ENCODE data around the gene PRMT1.
A peak's percentile ranks its signal among the peaks of the same experiment; 100 is the strongest.

The PRMT1 gene

DNA sequence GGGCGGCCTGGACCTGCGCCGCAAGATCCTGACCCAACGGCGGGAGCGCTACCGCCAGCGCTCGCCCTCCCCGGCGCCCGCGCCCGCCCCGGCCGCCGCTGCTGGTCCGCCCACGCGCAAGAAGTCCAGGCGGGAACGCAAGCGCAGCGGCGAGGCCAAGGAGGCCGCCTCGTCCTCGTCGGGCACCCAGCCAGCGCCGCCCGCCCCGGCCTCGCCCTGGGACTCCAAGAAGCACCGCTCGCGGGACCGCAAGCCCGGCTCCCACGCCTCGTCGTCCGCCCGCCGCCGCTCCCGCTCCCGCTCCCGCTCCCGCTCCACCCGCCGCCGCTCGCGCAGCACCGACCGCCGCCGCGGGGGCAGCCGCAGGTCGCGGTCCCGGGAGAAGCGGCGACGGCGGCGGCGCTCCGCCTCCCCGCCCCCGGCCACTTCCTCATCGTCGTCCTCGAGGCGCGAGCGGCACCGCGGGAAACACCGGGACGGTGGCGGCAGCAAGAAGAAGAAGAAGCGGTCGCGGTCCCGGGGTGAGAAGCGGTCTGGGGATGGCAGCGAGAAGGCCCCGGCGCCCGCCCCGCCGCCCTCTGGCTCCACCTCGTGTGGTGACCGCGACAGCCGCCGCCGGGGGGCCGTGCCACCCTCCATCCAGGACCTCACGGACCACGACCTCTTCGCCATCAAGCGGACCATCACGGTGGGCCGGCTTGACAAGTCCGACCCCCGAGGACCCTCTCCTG, 25.1 kb upstream of the PRMT1 start:
- no peak for DNase-seq

DNA sequence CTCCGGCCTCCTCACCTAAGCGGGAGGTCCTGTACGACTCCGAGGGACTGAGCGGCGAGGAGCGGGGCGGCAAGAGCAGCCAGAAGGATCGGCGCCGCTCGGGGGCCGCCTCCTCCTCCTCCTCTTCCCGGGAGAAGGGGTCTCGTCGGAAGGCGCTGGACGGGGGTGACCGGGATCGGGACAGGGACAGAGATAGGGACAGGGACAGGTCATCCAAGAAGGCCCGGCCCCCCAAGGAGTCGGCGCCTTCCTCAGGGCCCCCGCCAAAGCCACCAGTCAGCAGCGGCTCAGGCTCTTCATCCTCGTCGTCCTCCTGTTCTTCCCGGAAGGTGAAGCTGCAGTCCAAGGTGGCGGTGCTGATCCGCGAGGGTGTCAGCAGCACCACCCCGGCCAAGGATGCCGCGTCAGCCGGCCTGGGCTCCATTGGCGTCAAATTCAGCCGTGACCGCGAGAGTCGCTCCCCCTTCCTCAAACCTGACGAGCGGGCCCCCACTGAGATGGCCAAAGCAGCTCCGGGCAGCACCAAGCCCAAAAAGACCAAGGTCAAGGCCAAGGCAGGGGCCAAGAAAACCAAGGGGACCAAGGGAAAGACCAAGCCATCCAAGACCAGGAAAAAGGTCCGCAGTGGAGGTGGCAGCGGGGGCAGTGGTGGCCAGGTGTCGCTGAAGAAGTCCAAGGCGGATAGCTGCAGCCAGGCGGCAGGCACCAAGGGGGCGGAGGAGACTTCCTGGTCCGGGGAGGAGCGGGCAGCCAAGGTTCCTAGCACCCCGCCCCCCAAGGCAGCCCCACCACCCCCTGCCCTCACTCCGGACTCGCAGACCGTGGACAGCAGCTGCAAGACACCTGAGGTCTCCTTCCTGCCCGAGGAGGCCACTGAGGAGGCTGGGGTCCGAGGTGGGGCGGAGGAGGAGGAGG, 24.3 kb upstream of the PRMT1 start:
- no peak for DNase-seq

DNA sequence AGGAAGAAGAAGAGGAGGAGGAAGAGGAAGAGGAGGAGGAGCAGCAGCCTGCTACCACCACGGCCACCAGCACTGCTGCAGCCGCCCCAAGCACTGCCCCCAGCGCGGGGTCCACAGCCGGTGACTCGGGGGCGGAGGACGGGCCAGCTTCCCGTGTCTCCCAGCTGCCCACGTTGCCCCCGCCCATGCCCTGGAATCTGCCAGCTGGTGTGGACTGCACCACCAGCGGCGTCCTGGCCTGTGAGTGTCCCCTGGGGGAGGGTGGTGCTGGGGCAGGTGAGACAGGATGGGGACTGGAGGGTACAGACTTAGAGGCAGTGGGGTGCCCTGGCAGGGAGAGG, 23.6 kb upstream of the PRMT1 start:
- no peak for DNase-seq

DNA sequence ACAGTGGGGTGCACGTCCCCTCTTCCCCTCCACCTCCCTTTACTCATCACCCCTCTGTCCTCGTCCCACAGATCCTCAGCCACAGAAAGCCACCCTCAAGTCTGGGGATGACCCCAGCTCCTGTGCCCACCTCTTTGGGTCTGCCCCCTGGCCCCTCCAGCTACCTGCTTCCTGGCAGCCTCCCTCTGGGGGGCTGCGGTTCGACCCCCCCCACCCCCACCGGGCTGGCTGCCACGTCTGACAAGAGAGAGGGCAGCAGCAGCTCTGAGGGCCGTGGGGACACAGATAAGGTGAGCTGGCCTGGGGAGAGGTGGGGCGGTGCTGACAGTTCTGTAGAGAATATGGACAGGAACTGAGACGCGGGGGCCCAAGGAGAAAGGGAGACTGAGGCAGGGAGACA, 22.5 kb upstream of the PRMT1 start:
- DNase-seq: no peak

DNA sequence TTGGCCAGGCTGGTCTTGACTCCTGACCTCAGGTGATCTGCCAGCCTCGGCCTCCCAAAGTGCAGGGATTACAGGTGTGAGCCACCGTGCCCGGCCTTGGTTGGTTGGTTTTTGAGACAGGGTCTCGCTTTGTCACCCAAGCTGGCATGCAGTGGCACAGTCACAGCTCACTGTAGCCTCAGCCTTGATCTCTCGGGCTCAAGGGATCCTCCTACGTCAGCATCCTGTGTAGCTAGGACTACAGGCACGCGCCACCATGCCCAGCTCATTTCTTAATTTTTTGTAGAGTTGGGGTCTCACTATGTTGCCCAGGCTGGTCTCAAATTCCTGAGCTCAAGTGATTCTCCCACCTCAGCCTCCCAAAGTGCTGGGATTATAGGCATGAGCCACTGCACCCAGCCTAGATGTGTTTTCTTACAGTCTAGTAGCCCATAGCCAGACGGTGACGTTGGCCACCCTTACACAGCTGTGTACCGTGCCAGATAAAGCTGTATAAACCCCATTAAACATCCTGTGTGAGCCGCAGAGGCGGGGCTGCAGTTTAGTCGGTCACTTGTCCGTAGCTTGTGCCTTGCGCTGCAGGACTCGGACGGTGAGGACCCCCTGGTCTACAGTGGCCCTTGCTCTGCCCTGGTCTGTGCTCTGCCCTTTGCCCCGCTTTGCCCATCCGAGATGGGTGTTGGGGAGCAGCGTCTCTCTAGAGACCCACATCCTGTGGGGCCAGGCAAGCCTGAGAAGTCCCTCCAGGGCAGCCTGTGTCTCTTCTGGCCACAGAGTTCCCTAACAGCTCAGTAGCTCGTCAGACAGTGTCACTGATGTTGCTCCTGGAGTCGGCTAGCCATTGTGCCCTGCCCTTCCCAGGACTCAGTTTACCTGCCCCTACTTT, 21.3 kb upstream of the PRMT1 start:
- DNase-seq: no peak

DNA sequence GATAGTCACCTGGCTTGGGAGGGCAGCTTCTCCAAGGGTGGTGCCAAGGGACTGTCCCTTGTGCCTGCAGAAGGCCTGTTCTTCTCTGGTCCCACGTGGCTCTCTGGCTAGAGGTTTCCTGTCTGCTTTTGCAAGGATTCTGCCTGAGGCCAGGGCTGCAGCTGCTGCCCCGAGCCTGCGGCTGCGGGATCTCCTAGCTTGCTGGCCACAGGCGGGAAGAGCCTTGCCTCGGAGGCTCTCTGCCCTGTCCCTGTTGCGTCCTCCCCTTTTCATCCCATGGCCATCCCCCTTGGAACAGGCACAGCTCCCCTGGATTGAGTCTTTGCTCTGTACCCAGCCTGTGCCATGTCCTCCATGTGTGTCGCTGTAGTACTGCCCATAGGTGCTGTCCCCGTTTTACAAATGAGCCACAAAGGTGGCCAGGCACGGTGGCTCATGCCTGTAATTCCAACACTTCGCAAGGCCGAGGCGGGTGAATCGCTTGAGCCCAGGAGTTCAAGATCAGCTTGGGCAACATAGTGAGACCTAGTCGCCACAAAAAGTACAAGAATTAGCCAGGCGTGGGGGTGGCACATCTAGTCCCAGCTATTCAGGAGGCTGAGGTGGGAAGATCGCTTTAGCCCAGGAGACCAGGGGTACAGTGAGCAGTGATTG, 20.5 kb upstream of the PRMT1 start:
- DNase-seq: no peak

DNA sequence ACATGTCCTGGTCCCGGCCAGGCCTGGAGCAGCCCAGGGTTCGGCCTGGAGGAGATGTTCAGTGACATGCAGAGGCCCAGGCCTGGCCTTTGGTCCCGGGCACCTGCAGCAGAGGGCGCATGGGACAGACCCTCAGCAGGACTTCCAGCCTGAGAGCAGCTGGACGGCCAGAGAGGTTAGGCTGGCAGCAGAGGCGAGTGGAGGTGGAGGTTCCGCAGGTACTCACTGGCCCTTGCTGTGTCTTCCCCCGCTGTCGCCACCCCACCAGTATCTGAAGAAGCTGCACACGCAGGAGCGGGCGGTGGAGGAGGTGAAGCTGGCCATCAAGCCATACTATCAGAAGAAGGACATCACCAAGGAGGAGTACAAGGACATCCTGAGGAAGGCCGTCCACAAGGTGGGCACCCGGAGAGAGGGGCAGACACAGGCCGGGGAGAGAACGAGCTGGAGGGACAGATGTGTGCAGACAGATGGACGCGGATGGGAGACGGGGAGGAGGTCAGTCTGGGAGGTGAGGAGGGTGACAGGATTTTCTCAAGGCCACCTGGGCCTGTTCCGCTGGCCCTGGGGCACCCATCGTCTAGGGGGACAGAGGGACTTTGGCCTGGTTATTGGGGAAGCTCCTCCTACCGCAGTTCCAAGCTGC, 19.5 kb upstream of the PRMT1 start:
- DNase-seq: no peak

DNA sequence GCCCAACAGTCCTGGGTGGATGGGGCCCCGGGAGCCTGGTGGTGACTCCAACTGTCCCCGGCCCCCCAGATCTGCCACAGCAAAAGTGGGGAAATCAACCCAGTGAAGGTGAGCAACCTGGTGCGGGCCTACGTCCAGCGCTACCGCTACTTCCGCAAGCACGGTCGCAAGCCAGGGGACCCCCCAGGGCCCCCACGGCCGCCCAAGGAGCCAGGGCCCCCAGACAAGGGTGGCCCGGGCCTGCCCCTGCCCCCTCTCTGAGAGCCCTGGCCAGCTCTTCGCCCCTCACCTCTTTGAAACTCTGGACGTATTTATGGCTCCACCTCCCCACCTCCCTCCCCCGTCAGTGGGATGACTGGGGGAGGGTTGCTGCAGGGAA, 18.9 kb upstream of the PRMT1 start:
- no peak for DNase-seq

DNA sequence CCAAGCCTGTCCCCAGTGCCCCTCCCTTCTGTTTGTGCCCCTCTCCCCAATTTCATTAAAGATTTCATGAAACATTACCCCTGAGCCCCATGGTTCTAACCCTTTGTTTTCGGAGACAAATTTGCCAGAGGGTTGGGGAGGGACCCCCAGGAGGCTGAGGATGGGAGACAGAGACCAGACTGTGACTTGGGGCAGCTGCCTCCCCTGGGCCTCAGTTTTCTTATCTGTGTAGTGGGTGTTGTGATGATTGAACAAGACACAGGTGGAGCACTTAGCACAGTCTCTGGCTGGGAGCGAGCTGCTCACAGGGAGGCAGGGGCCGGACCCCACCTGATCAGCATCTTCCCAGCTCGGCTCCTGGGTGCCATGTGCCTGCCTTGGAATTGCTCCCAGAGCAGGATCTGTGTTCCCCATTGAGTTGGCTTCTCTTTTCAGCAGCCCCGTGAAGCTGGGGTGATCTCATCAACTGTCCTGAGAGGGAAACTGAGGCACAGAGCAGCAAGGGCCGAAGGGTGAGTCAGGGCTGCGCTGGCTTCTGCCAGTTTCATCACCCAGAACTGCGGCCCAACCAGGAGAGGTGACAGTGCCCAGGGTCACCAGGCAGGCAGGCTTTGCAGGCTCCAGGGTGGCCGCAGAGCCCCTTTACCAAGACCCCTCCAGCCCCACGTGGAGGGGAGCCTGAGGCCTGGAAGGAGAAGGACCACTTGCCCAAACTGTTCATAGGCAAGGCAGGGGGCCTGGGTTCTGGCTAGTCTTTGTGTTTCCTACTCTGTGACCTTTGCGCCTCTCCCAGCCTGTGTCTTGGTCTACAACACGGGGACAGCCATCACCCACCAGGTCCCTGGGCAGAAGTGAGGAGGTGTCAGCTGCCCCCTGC, 18.3 kb upstream of the PRMT1 start:
- DNase-seq: no peak

DNA sequence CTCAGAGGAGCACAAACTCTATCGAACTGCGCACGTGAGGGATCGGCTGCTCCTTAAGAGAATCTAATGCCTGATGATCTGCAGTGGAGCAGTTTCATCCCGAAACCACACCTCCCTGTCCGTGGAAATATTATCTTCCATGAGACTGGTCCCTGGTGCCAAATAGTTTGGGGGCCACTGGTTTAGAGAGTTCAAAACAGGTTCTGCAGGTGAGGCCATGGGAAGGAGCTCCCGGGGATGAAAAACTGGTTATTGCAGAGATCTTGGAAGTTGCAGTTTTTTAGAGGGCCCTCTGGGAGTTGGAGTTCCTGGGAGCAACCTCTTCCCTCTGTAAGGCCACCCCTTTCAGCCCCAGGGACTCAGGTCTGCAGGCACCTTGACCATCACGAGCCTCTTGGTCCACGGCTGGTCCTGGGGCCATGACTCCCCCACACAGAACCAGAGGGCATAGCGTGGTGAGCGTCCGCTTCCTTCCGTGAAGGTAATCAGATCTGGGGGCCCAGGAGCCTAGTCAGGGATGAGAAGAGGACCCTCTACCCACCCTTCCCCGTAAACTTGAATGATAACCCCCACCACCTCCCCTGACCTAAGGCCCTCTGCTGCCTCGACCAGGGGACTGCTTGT, 16.6 kb upstream of the PRMT1 start:
- no peak for DNase-seq

DNA sequence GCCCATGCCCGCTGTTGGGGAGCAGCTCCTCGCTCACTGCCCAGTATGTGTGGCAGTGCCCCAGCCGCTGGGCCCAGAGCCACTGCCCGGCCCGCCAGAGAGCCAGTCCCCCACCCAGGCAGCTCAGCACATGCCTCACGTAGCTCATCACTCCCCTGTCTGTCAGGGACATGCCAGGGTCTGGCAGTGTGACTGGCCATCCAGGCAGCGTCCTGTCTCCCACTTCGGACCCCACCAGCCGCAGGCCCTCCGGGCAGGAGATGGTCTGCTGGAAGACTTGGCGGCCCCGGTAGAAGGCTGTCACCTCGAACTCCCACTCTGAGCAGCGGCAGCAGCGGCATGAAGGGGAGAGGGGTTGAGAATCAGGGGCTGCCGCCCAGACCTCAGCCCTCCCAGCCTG, 15.1 kb upstream of the PRMT1 start:
- DNase-seq: no peak

DNA sequence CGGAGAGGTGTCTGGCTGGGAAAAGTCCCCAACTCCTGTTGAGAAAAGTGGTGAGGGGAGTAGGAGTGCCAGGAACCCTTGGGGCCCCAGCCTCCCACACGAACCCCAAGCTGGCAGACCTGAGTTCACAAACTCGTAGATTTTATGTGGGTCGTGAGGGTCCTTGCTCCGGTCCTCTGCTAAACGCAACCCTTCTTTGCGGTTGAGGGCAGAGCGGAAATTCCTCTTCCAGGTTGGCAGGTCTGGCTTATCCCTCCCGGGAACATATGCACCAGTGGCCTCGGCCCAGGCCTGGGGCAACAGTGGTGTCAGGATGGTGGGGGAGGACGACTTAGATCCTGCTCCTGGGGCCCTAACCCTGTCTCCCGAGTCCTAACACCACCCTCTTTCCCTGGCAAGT, 13.8 kb upstream of the PRMT1 start:
- DNase-seq: no peak

DNA sequence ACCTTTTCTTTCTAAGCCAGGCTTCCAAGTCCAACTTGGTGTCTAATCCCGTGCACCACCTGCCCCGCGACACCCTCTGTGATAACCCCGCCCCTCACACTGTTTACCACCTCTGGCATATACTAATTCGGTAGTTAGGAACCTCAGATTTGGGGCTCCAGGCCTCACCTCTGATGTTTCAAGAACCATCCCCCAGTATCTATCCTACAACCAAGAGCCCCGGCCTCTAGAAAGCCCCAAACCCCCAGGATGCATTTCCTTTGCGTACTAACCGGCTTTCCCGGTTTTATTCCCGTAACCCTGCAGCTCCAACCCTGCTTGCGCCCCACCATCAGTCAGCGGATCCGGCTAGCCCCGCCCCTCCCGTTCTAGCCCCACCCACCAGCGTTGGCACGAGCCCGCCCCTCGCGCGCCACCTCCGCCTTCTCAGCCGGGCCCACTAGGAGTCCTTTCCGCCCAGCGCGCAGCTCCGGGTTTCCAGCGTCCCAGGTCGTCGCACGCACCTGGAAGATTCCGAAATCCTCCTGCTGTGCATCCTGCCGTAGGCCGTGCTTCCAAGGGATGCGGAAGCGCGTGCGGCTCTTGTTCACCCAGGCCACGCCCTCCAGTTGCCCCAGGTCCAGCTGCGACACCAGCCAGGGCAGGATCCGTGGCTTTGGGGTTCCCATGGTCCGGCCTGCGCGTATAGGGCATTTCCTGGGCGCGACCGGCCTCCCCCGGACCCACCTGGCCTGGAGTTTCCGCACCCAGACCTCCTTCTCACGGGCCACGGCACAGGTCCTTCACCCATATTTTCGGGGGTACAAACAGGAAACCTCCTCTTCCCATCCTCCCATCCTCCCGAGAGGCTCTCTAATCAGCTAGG, 12.7 kb upstream of the PRMT1 start:
- peak; percentile 96 for DNase-seq

DNA sequence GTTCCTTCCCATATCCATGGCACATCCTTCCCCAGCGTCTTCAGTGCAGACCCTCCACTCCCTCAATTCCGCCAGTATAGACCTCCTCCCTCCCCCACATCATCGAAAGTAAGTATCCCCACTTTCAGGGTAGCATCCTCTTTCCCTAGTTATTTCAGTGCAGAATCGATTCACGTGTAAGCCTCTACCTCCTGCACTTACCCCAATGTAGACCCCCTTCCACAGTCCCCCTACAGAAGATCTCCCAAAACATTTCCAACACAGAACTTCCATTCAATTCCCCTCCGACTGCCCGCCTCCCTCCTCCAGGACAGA, 12.1 kb upstream of the PRMT1 start:
- no peak for DNase-seq

DNA sequence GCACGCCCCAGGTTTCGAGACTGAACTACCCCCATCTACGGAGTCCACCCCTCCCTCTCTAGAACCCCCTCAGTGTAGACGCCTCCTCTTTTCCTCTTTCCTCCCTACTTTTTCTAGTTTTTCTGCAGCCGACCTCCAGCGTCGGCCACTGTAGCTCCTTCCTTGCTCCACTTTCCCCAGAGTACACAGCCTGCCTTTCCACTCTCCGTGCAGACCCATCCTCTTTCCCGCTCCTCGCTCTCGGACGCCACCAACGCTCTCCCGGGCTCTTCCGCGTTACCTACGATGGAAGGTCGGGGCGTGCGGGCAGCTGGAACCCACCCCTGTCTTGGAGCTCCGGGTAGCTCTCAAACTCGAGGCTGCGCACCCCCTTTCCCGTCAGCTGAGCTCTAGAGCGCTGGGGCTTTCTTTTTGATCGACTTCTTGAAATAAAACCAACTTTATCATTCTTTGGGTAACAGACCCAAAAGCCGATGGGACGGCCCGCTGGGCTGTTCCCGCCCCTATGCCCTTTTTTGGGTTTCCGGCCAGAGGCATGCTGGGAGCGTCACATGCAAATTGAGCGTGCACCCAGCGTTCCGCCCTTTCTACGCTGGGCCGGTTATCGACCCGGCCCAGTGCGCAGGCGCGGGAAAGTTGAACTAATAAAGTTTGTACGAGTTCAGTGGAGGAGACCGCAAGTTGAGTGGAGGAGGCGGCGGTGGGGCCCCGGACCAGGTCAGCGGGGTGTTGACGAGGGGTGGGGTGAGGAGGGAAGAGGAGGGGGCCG, 11.5 kb upstream of the PRMT1 start, which contains the start of the genes BCL2L12 and IRF3:
TSS of gene BCL2L12 (plus strand) at position 583 of the 769 bp plus-strand sequence. CDS start 760 bp downstream, outside the sequence.
TSS of gene IRF3 (minus strand) at position 507 of the 769 bp plus-strand sequence. CDS start 1,019 bp downstream, outside the sequence.
- DNase-seq: peak; percentile 100

DNA sequence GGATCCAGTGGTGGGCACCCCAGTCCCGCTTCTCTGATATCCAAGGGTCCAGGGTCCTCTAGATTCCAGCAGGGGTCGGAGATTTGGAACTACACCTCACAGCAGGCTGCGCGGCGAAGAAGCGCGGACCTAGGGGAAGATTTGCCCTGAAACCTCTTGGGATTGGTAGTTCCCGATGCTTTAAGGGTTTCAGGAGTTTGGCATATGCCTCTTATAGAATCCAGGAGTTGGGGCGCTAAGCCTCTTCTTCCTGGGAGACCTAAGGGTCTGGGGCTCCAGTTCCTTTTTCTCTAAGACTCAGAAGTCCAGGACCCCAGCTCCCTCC, 11.0 kb upstream of the PRMT1 start:
- no peak for DNase-seq

DNA sequence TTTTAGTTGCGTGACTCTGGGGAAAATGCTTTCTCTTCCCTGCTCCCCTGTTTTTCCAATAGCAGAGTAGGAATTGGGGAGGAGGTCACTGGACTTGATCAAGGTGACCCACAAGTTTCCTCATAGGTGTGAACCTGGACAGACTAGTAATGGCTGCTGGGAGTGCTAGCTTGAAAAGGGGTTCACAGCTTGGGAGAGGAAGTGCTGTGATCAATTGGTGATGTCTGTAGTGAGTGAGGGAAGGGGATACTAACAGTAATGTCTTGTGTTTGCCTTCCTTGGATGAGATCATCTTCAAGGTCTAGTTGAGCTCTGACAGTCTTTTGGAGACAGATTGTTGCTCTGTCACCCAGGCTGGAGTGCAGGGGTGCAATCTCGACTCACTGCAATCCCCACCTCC, 9.6 kb upstream of the PRMT1 start:
- DNase-seq: no peak

DNA sequence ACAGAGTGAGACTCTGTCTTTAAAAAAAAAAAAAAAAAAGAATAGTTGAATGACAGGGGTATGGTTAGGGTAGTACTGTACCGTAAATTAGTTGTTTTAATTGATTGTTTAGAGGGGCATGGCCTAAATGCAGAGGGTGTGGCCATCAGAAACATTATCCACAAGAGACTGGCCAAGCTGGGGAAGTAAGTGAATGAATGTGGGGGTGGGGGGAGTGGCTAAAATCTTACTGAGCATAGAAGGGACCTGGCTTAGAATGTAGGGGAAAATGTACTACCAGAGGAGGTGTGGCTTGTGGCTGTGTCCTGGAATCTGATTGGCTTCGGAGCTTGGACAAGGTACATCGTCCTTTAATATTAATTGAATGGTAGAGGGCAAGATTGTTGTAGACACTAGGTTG, 7.6 kb upstream of the PRMT1 start:
- no peak for DNase-seq

Measured in activated effector memory CD4-positive, alpha-beta T cell treated with anti-CD3 and anti-CD28 coated beads, Interleukin-2, amount 50 U/mL, for 16 hours (primary cell).